Renal pelvis (tissue), 4 donors: ENCODE results near the gene THAP11. TPM values are rescaled to one million over a fixed set of nuclear protein-coding genes. Genes with fewer than 3 reads are reported as not detected.
"Not testable (repeated sequence)": the region's sequence is repeated elsewhere in the genome, so short reads cannot be mapped to it uniquely, and the experiment has no call there.

ENCODE experiments used
- DNase-seq: peaks from one replicate; pipeline ENCODE4 v3.0.0-alpha.2; 2013
- polyA plus RNA-seq, 3 donors: library from polyadenylated mRNA; unstranded; fragments of 120-200 nt; gene quantifications; one replicate each; pipeline ENCODE4 v1.2.1, GENCODE V29; 2013; ENCODE audit not compliant: insufficient read length in 3 of 3

Gene THAP11
- polyA plus RNA-seq, 3 donors = 30.9 to 39.5 (median 33.4) TPM

GRCh38 chr16:67828651-67829050 lies 13.5 kb upstream of the THAP11 start:
- no peak for DNase-seq

GRCh38 chr16:67833030-67833414 lies 9.1 kb upstream of the THAP11 start:
- no peak for DNase-seq

GRCh38 chr16:67833415-67834241 lies 8.5 kb upstream of the THAP11 start:
- DNase-seq = peak; percentile 93

DNA sequence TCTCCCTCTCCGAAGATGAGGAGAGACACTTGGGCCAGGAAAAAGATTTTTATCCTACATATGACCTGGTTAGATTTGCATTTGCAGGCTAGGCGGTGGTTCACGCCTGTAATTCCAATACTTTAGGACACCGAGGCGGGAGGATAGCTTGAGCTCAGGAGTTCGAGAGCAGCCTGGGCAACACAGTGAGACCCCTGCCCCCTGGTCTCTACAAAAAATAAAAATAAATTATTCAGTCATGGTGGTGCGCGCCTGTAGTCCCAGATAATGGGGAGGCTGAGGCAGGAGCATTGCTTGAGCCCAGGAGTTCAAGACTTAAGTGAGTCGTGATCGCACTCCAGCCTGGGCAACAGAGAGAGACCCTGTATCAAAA lies 7.9 kb upstream of the THAP11 start:
- DNase-seq = no peak

DNA sequence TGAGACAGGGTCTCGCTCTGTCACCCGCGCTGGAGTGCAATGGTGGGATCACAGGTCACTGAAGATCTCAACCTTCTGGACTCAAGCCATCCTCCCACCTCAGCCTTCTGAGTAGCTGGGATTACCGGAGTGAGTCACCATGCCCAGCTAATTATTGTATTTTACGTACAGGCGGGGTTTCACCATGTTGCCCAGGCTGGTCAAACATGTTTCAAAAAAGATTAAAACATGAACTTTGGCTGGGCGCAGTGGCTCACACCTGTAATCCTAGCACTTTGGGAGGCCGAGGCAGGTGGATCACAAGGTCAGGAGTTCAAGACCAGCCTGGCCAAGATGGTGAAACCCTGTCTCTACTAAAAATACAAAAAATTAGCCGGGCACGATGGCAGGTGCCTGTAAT lies 4.9 kb upstream of the THAP11 start:
- not testable (repeated sequence) for DNase-seq

- DNase-seq = no peak
Measured at GRCh38 chr16:67837811-67838210, 4.3 kb upstream of the THAP11 start.

DNA sequence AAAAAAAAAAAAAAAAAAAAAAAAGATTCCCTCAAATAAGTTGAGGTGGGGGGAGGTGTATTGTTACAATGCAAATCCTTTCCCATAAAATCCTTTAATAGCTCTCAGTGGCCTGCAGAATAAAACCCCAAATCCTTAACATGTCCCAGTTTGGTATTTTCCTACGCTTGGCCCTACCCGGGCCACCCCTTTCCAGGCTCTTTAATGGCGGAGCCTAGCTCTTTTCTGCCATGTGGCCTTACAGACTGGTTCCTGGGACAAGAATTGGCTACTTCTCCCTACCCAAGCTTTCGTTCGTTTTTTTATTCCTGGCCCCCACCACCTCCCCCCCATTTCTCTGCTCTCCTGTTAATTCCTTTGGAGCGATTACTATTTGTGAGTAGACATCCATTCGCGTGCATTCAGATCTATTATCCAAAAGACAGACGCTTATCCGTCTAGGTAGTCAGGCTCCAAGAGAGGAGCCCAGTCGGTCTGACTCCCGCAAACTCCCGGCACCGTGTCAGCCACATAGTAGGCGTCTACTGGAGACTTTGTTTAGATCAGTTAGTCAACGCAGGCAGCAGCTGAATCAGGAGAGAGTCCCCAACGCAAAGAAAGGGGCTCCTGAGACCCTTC lies 813 bp upstream of the THAP11 start:
- no peak for DNase-seq

DNA sequence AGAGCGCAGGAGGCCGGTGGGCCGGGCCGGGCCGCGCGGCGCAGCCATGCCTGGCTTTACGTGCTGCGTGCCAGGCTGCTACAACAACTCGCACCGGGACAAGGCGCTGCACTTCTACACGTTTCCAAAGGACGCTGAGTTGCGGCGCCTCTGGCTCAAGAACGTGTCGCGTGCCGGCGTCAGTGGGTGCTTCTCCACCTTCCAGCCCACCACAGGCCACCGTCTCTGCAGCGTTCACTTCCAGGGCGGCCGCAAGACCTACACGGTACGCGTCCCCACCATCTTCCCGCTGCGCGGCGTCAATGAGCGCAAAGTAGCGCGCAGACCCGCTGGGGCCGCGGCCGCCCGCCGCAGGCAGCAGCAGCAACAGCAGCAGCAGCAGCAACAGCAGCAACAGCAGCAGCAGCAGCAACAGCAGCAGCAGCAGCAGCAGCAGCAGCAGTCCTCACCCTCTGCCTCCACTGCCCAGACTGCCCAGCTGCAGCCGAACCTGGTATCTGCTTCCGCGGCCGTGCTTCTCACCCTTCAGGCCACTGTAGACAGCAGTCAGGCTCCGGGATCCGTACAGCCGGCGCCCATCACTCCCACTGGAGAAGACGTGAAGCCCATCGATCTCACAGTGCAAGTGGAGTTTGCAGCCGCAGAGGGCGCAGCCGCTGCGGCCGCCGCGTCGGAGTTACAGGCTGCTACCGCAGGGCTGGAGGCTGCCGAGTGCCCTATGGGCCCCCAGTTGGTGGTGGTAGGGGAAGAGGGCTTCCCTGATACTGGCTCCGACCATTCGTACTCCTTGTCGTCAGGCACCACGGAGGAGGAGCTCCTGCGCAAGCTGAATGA lies 606 bp downstream of the THAP11 start:
- DNase-seq = no peak

- DNase-seq = no peak
Measured at GRCh38 chr16:67843343-67843765, 1.2 kb downstream of the THAP11 start.

- DNase-seq = no peak
Measured at GRCh38 chr16:67844497-67844896, 2.4 kb downstream of the THAP11 start.

DNA sequence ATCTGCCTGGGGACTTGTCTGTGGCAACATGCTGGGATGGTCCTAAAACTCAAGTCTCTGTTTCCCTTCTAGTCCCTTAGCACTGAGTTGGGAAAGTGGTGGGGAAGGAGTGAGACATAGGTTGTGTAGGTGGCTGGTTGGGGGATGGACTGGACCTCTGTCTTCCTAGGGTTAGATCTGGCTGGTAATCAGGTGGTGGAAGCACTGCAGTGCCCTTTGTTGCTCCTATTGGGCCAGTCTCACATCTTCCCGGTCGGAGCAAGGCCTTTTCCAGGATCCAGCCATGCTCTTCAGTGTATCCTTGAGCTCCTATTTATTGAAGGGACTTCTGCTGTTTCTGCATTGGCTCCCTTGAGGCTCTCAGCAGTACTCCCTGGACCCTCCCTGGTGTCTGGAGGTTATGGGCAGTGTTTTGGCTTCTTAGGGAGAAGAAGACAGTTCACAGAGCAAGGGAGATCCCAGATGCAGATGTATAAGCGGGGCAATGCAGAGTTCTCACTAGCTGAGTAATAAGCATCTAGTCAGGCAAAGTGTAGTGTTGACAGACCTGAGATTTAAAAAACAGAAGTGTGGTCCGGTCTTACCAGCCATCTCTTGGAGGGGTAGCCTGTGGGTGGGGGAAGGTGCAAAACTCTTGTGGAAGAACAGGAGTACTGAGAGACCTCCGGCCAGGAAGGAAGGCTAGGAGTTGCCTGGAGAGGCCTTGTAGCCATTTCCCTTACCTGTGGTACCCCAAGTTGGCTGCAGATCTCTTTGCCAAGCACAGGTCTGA lies 3.4 kb downstream of the THAP11 start:
- DNase-seq = no peak

DNA sequence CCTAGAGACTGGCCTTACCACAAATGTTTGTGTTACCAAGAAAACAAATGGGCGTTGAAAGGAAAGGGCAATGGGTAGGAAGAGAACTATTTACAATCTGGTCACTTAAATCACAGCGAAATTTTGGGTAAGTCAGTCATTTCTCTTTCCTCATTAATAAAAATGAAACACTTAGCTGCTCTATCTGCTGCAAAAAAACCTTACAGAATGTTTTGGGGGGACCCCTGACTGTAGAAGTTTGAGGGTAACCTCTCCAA lies 3.9 kb downstream of the THAP11 start:
- DNase-seq = no peak

DNA sequence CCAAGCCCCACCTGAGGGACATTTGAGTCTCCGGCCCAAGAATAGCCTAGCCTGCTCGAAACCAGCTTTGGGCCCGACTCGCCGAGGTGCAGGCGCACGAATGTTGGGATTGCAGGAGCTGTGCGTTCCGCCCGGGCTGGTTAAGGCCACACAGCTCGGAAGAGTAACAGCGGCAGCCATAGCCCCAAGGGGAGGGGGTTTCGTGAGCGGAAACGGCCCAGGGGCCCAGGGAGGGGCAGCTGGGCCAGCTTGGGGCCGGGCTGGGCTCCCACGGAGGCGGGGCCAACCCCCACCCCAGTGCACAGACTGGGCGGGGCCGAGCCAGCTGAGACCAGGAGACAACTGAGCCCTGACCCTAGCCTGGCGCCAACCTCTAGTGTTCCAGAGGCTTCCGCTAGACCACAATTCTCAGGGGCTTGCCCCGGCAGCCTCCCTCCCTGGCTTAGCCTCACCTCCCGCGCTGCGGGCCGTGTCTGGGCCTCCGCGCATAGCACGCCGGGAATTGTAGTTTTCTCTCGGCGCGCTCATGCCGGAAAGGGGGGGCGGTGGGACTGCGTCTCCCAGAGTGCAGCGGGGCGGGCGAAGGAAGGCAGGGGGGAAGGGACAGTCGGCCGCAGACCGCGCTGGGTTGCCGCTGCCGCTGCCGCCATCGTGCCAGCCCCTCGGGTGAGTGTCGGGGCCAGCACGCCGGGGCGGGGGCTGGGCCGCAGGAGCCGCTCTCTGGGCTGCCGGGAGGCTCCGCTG lies 4.4 kb downstream of the THAP11 start, which contains the start of gene NUTF2:
Gene NUTF2, plus strand, starts transcription at position 614 of the 744 bp plus-strand sequence. CDS start 18,198 bp downstream, outside the sequence.
- DNase-seq = peak; percentile 97

- no peak for DNase-seq
Measured at GRCh38 chr16:67847064-67847861, 5.1 kb downstream of the THAP11 start, which contains the start of gene CENPT. CENPT (minus strand) TSS chr16:67847693; CDS start chr16:67833859, 13,834 bp downstream.

GRCh38 chr16:67848118-67848517 lies 6.0 kb downstream of the THAP11 start:
- DNase-seq = no peak

- DNase-seq = no peak
Measured at GRCh38 chr16:67853670-67854069, 11.6 kb downstream of the THAP11 start.

DNA sequence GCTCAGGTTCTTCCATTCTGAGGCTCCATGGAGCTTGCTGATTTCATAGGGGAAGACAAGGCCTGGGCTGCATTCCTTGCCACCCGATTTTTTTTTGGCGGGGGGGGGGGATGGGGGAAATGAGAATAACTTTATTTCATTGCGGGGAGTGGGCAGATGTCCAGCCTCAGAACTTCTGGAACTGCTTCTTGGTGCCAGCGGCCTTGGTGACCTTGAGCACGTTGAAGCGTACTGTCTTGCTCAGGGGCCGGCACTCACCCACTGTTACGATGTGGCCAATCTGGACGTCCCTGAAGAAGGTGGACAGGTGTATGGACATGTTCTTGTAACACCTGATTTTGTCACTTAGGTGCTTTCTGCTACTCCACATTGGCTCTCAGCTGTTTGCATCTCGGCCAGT lies 13.7 kb downstream of the THAP11 start:
- no peak for DNase-seq

DNA sequence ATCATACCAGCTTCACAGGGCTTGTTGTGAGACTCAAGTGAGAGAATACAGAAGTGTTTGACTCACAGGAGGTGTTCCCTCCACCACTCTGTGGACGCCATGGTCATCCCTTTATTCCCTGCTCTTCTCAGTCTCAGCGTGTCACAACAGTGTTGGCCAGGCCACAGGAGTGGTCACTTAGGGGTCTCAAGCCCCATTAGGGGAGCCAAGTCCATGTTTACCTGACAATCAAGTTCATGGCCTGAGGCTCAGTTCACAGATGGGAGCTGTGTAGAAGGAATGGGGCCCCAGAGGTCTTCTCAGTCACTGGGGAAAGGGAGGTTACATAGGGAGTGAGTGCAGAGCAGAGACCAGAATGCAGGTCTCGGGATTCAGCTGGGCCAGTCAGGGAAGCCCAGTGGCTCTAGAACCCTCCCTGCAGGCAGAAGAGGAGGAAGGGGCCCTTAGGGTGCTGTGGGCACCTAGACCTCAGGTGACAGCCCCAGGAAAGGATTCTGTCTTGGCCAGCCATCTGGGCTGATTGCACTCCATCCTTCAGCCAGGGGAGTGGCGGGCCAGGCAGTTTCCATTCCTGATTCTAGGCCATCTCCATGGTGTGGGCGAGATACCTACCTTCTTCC lies 14.9 kb downstream of the THAP11 start:
- DNase-seq = no peak

- DNase-seq = no peak
Measured at GRCh38 chr16:67857547-67858233, 15.6 kb downstream of the THAP11 start.
